Retinal pigment epithelial cell (primary cell): ENCODE data around the gene MAST4.

Experiments
- DNase-seq: peaks from one replicate; pipeline ENCODE4 v3.0.0-alpha.2; 2010; ENCODE audit warnings: low read depth
- H3K4me3 ChIP-seq: 2 replicates; pipeline ENCODE4 v1.5.1; 2011; ENCODE audit warnings: mild to moderate bottlenecking, low read length, control low read depth, moderate library complexity
- TF ChIP-seq, protein P1 (sequence below): conservative IDR thresholded peaks from 2 replicates; pipeline ENCODE4 v1.5.1; 2011; ENCODE audit warnings: low read depth, low read length, control low read depth, inconsistent platforms

MAST4 gene

DNA sequence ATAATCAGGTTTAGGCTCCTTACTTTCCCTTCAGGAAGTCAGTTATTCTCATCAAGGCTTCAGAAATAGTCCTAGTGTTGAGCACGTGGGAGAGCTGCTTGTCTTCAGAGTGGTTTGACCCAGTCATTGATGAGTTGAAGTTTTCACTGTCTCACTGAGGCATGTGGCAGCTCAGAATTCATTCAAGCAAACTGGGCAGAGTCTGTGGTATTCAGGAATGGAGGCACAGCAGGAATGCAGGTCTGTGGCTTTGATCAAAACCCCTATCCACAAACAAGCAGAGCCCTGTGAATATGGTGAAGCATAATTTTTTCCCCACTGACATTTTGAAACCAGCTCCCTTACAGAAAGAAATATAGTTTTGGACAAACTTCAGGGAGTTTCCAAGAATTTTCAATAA lies 393.1 kb downstream of the MAST4 start:
- peak; percentile 49 for DNase-seq
- H3K4me3 ChIP-seq: no peak overlapping the region
- TF ChIP-seq, protein P1, sequence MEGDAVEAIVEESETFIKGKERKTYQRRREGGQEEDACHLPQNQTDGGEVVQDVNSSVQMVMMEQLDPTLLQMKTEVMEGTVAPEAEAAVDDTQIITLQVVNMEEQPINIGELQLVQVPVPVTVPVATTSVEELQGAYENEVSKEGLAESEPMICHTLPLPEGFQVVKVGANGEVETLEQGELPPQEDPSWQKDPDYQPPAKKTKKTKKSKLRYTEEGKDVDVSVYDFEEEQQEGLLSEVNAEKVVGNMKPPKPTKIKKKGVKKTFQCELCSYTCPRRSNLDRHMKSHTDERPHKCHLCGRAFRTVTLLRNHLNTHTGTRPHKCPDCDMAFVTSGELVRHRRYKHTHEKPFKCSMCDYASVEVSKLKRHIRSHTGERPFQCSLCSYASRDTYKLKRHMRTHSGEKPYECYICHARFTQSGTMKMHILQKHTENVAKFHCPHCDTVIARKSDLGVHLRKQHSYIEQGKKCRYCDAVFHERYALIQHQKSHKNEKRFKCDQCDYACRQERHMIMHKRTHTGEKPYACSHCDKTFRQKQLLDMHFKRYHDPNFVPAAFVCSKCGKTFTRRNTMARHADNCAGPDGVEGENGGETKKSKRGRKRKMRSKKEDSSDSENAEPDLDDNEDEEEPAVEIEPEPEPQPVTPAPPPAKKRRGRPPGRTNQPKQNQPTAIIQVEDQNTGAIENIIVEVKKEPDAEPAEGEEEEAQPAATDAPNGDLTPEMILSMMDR: no peak

DNA sequence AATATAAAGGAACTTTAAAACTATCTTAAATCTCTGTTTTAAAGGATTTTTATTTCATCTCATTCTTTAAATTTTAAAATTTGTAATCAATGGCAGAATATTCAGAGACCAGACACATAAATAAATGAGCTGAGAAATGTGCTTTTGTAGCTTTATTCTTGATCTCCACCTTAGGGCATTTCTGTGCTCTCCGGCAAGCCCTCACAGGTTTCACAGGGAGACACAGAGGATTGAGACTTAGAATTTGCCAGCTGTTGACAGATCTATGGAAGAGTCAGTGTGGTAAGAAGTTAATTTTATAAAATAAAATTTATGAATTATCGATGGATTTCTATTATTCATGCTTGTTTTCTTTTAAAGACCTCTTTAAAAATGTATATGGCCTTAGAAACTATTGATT lies 393.6 kb downstream of the MAST4 start:
- no peak for DNase-seq
- TF ChIP-seq, protein P1: no peak
- no peak overlapping the region for H3K4me3 ChIP-seq

DNA sequence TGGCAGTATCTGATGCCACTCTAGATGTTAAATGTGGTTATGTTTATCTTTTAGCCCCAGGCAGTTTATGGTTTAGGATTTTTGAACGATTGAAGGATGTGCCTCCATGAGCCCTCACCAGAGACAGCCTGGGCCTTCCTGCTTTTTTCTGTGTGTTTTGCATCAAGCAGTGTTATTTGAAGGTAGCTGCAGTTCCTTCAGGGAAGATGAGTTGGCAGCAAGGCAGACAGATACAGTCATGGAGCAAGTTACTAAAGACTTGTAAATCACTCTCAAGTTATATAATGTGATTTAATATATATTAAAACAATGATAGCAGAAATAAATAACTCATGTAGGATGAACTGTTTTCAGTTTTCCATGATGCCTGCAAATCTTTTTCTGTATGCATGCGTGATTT lies 395.6 kb downstream of the MAST4 start:
- no peak overlapping the region for H3K4me3 ChIP-seq
- DNase-seq: no peak
- TF ChIP-seq, protein P1: no peak

DNA sequence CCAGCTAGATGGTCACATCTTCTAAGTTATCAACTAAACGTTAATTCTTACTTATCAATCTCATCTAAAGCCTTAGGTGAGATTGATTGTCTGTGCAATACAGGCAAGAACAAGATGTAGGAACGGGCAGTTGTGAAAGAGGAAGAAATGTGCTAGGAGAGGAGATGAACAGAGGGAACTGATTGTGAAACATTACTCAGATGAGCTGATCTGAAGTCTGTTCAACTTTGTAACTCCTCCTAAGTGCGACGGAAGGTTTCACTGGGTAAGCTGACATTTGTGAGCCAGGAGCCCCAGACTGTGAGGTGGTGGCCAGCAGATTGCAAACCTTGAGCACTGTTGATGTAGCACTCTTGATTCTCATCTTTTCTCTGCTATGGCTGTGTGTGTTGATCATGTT lies 396.4 kb downstream of the MAST4 start:
- TF ChIP-seq, protein P1: no peak
- no peak overlapping the region for H3K4me3 ChIP-seq
- DNase-seq: no peak

DNA sequence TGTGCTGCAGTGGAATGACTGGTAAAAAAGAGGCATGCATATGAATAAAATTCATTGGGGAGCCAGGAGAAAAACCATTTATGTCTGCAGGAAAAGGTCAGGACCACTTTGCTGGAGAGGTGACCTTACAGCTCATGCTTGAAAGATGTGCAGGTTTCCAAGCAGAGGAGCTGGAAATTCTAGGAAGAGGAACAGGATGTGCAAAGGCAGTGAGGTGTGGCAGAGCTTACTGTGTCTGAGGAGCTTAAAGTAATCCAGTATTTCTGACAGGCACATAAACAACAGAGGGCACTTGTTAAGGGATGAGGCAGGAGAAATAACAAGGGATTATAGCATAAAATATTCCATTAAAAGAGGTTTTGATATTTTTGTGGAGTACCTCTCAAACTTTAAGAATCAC lies 397.3 kb downstream of the MAST4 start:
- no peak for DNase-seq
- TF ChIP-seq, protein P1: no peak
- H3K4me3 ChIP-seq: no peak overlapping the region

DNA sequence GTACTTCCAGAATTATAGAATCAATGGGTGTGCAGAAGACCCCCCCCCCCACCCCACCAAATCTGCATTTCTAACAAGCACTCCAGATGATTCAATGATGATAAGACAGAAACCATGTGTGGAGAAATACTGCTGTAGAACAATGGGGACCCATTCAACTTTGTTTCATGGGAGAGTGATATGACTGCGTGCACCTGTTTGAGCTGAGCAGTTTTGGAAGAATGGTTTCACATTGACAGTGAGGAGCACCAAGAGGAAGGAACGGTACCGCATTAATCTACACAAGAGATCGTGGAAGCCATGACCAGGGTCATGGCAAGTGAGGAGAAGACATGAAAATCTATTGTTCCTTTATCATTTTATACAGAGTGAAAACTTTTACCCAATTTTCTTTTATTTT lies 397.7 kb downstream of the MAST4 start:
- TF ChIP-seq, protein P1: no peak
- H3K4me3 ChIP-seq: no peak overlapping the region
- DNase-seq: no peak

DNA sequence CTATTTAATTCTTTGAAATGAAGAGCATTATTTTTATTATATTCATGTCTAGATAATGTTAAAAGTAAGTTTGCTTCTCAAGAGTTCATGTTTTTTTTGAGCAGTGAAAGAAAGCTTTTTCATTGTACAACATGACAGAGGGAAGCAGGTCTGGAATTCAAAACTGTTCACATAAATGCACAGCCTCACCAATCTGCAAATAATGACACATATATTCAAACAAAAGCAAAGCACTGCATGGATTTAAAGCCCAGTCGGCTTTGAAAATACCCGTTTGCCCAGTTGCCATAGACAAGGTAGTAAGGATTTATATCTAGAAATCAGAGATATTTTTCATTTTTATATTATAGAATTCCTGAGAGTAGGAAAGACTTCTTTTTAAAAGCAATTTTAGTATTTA lies 398.6 kb downstream of the MAST4 start:
- no peak overlapping the region for H3K4me3 ChIP-seq
- no peak for DNase-seq
- TF ChIP-seq, protein P1: no peak
